OCI-LY7 (cell line): ENCODE data around the gene HLA-DQB1. TPM values are rescaled to one million over a fixed set of nuclear protein-coding genes. Genes with fewer than 3 reads are reported as not detected.
"Not testable (repeated sequence)": the region's sequence is repeated elsewhere in the genome, so short reads cannot be mapped to it uniquely, and the experiment has no call there.

ENCODE experiments used
- BruUV-seq: library from RNA; stranded (reverse); fragments of 400-500 nt; replicated peaks from 2 replicates; lab custom pipeline; 2021; lab: Mats Ljungman, UMichigan
- CTCF ChIA-PET: fragments of 300-600 bp; sonication (Branson Sonifier 250); formaldehyde crosslinking; loops from one replicate; lab custom pipeline; 2022; ENCODE audit warnings: antibody characterized with exemption; ENCODE audit not compliant: unreplicated experiment; lab: Charles Lee
- POLR2A ChIA-PET: fragments of 300-600 bp; sonication (Branson Sonifier 250); formaldehyde crosslinking; loops from one replicate; lab custom pipeline; 2022; ENCODE audit warnings: antibody characterized with exemption; lab: Charles Lee
- DNase-seq: peaks from one replicate; pipeline ENCODE4 v3.0.0-alpha.2; 2015; ENCODE audit warnings: low spot score
- H2AFZ ChIP-seq: fragments of 200-600 bp; sonication (generic), shearing (Covaris generic); 2 replicates; pipeline ENCODE4 v1.6.1; 2014; ENCODE audit warnings: mild to moderate bottlenecking, antibody characterized with exemption, low read length, moderate library complexity
- H3K27ac ChIP-seq: fragments of 200-600 bp; sonication (generic); 2 replicates; pipeline ENCODE4 v1.5.1; 2014; ENCODE audit warnings: mixed run types, low read depth, mild to moderate bottlenecking, moderate library complexity, low read length, inconsistent platforms; ENCODE audit not compliant: poor library complexity, severe bottlenecking
- H3K36me3 ChIP-seq: fragments of 200-600 bp; sonication (generic); 2 replicates; pipeline ENCODE4 v1.6.1; 2014; ENCODE audit warnings: mild to moderate bottlenecking, antibody characterized with exemption, low read length, moderate library complexity, mixed read lengths; ENCODE audit not compliant: insufficient read depth
- H3K4me1 ChIP-seq: fragments of 200-600 bp; sonication (generic); 2 replicates; pipeline ENCODE4 v1.5.1; 2014; ENCODE audit warnings: mild to moderate bottlenecking, low read length; ENCODE audit not compliant: insufficient read depth, poor library complexity, severe bottlenecking
- H3K4me2 ChIP-seq: fragments of 200-600 bp; sonication (generic); 2 replicates; pipeline ENCODE4 v1.6.1; 2014; ENCODE audit warnings: mild to moderate bottlenecking, low read length
- H3K4me3 ChIP-seq: fragments of 200-600 bp; sonication (generic); 2 replicates; pipeline ENCODE4 v1.5.1; 2014; ENCODE audit warnings: mild to moderate bottlenecking, low read depth, low read length; ENCODE audit not compliant: poor library complexity, severe bottlenecking
- H3K79me2 ChIP-seq: fragments of 200-600 bp; sonication (generic); 2 replicates; pipeline ENCODE4 v1.6.1; 2016; ENCODE audit warnings: low read depth, mild to moderate bottlenecking, low read length, moderate library complexity, mixed read lengths; ENCODE audit not compliant: insufficient read depth
- H3K9me2 ChIP-seq: fragments of 200-600 bp; sonication (generic); 2 replicates; pipeline ENCODE4 v1.6.1; 2016; ENCODE audit warnings: mild to moderate bottlenecking, low read length, mixed read lengths; ENCODE audit not compliant: insufficient read depth
- H3K9me3 ChIP-seq: fragments of 200-600 bp; sonication (generic); 2 replicates; pipeline ENCODE4 v1.6.1; 2014; ENCODE audit warnings: mild to moderate bottlenecking, mixed run types, low read length, mixed read lengths
- H4K20me1 ChIP-seq: fragments of 200-600 bp; sonication (generic); 2 replicates; pipeline ENCODE4 v1.6.1; 2014; ENCODE audit warnings: mild to moderate bottlenecking, antibody characterized with exemption, low read length, moderate library complexity, mixed read lengths; ENCODE audit not compliant: insufficient read depth
- EZH2phosphoT487 ChIP-seq: fragments of 200-600 bp; sonication (generic); IDR thresholded peaks from 2 replicates; pipeline ENCODE4 v1.6.1; 2018; ENCODE audit warnings: low read depth, borderline replicate concordance, mild to moderate bottlenecking, mixed run types, antibody characterized with exemption, low read length, moderate library complexity, mixed read lengths
- intact Hi-C: fragments of 100-400 bp; cut with micrococcal nuclease; formaldehyde crosslinking; loops from one replicate; pipeline ENCODE4 v1.10.0; 2022; ENCODE audit not compliant: unreplicated experiment
- total RNA-seq, 2 experiments: library from RNA; depleted of rRNA in 1 of 2; stranded (reverse); fragments of >200 nt in 1 of 2; shearing (Covaris generic) in 1 of 2; gene quantifications; 2 replicates each; pipeline ENCODE4 v1.2.3, GENCODE V29; 2014 to 2022
- TF ChIP-seq, protein P1 (sequence below): fragments of 200-600 bp; sonication (generic); conservative IDR thresholded peaks from 2 replicates; pipeline ENCODE4 v1.5.1; 2014; ENCODE audit warnings: mild to moderate bottlenecking, antibody characterized with exemption, low read length, moderate library complexity, mixed read lengths

Gene HLA-DQB1
- total RNA-seq, 2 experiments from 2014 or later: 10.5 to 20.9 TPM

GRCh38 chr6:32659856-32660595 lies 6.4 kb downstream of the HLA-DQB1 start:
- CTCF ChIA-PET: no interaction called here
- Histone ChIP-seq H3K4me1 (peaks cover 36% of the 10 kb centered on the region), H3K4me3 (peak overlapping the region; percentile 51), H3K4me2 (peak overlapping the region; percentile 73), H4K20me1 (no peaks in the 10 kb centered on the region), H3K79me2 (no peaks in the 10 kb centered on the region), H3K9me2 (no peaks in the 10 kb centered on the region), H2AFZ (peak overlapping the region; percentile 28; the same call in 1 of the 2 replicates), H3K9me3 (no peaks in the 10 kb centered on the region), H3K36me3 (no peaks in the 10 kb centered on the region), H3K27ac (peak overlapping the region; percentile 76)
- no TSS peak for BruUV-seq
- POLR2A ChIA-PET: interaction anchor here (0.8 to 1.9 kb wide), 7 partner anchors 8 to 312 kb away, joined by 3 to 9 read pairs (median 4); no protein-coding TSS in a partner anchor
- intact Hi-C loops: no loop called here
- peak; percentile 89 for DNase-seq
- TF ChIP-seq, protein P1, sequence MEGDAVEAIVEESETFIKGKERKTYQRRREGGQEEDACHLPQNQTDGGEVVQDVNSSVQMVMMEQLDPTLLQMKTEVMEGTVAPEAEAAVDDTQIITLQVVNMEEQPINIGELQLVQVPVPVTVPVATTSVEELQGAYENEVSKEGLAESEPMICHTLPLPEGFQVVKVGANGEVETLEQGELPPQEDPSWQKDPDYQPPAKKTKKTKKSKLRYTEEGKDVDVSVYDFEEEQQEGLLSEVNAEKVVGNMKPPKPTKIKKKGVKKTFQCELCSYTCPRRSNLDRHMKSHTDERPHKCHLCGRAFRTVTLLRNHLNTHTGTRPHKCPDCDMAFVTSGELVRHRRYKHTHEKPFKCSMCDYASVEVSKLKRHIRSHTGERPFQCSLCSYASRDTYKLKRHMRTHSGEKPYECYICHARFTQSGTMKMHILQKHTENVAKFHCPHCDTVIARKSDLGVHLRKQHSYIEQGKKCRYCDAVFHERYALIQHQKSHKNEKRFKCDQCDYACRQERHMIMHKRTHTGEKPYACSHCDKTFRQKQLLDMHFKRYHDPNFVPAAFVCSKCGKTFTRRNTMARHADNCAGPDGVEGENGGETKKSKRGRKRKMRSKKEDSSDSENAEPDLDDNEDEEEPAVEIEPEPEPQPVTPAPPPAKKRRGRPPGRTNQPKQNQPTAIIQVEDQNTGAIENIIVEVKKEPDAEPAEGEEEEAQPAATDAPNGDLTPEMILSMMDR: no peak
- TF ChIP-seq EZH2phosphoT487: no peak

- BruUV-seq: no TSS peak
- Histone ChIP-seq H3K9me2 (no peaks in the 10 kb centered on the region), H3K36me3 (no peaks in the 10 kb centered on the region), H3K9me3 (no peaks in the 10 kb centered on the region), H3K79me2 (no peaks in the 10 kb centered on the region), H3K27ac (peak overlapping the region; percentile 76), H2AFZ (no peak overlapping the region), H4K20me1 (no peaks in the 10 kb centered on the region), H3K4me1 (peaks cover 36% of the 10 kb centered on the region), H3K4me2 (peak overlapping the region; percentile 73), H3K4me3 (peak overlapping the region; percentile 2)
- no peak for TF ChIP-seq EZH2phosphoT487
- TF ChIP-seq, protein P1: no peak
- intact Hi-C loops: no loop called here
- ChIA-PET POLR2A (no interaction called here), CTCF (no interaction called here)
- no peak for DNase-seq
Measured at GRCh38 chr6:32658268-32658897, 8.1 kb downstream of the HLA-DQB1 start.

- H4K20me1 ChIP-seq, H3K9me2 ChIP-seq, H2AFZ ChIP-seq, BruUV-seq, H3K36me3 ChIP-seq, CTCF ChIA-PET, H3K9me3 ChIP-seq, H3K27ac ChIP-seq, POLR2A ChIA-PET, H3K4me3 ChIP-seq, H3K79me2 ChIP-seq, intact Hi-C loops, DNase-seq: not testable (repeated sequence)
- peak overlapping the region; percentile 73; the same call in 1 of the 2 replicates for H3K4me2 ChIP-seq
- H3K4me1 ChIP-seq: peaks cover 36% of the 10 kb centered on the region
Measured at GRCh38 chr6:32657819-32658218, 8.6 kb downstream of the HLA-DQB1 start.

GRCh38 chr6:32657329-32657728 lies 9.1 kb downstream of the HLA-DQB1 start:
- H3K9me3 ChIP-seq, DNase-seq, H3K27ac ChIP-seq, H3K4me3 ChIP-seq, H3K36me3 ChIP-seq, BruUV-seq, H2AFZ ChIP-seq, H4K20me1 ChIP-seq, intact Hi-C loops, POLR2A ChIA-PET, CTCF ChIA-PET, H3K79me2 ChIP-seq, H3K4me2 ChIP-seq, H3K9me2 ChIP-seq: not testable (repeated sequence)
- H3K4me1 ChIP-seq: peaks cover 36% of the 10 kb centered on the region
